ENCODE data around the gene FAM131C. TPM values are rescaled to one million over a fixed set of nuclear protein-coding genes. Genes with fewer than 3 reads are reported as not detected.

The FAM131C gene
- polyA plus RNA-seq, 1 donor (not counting 4 experiments of a cell fraction or from before 2014, with no cell fraction given) = 0.31 TPM

DNA sequence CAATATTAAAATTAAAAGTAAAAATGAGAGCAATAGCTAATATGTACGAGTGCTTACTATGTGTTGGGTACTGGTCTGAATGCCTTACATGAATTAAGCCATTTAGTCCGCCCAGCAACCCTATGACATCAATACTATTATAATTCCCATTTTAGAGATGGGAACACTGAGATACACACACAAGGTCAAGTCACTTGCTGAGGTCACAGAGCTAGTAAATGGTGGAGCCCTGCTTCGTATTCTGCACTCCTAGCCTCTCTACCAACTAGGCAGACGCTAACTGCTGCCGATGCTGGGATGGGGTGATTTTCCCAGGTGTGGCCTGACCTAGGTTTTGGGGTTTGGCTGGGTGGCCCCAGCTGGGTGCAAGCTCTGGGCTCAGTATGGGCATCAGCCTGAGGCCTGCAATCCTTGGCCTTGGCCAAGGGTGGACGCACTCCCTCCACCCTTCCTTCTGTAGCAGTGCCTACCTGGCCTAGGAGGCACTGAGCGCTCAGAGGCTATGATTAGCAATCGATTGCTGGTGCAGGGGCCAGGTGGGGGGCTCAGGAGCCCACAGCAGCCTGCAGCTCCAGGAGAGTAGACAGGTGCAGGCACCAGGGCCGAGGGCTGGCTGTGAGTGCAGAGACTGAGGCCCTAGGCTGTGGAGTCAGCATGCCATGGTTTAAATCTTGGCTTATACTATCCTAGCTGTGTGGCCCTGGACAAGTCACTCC lies 2.7 kb downstream of the FAM131C start:
- DNase-seq (ENCODE audit: low read depth, low spot score) (no peak), FAIRE-seq (no peak)
- Histone ChIP-seq H3K4me2 (ENCODE audit: control insufficient read depth, extremely low read depth, insufficient read depth, low read depth, low read length) (no peak overlapping the region), H2AFZ (ENCODE audit: control insufficient read depth, low read length) (no peak overlapping the region), H3K4me3 (ENCODE audit: control insufficient read depth in 2 of 3, extremely low read depth in 1 of 3, insufficient read depth in 2 of 3, low read depth in 1 of 3, low read length in 3 of 3) (no peak overlapping the region), H3K27ac (ENCODE audit: control insufficient read depth, insufficient read depth, low read length) (no peak overlapping the region), H3K9me1 (ENCODE audit: control insufficient read depth, extremely low read depth, insufficient read depth, low read length) (no peaks in the 10 kb centered on the region), H3K9ac (ENCODE audit: control insufficient read depth, extremely low read depth, insufficient read depth, low read length) (no peak overlapping the region), H3K79me2 (ENCODE audit: control insufficient read depth, insufficient read depth, low read length) (no peaks in the 10 kb centered on the region), H3K36me3 (ENCODE audit: control insufficient read depth in 2 of 2, extremely low read depth in 1 of 2, insufficient read depth in 2 of 2, low read length in 2 of 2) (no peaks in the 10 kb centered on the region), H3K9me3 (ENCODE audit: control insufficient read depth, low read depth, low read length) (no peaks in the 10 kb centered on the region), H3K4me1 (ENCODE audit: control insufficient read depth, extremely low read depth, insufficient read depth, low read length) (peaks cover 16% of the 10 kb centered on the region), H4K20me1 (ENCODE audit: control insufficient read depth, extremely low read depth, insufficient read depth, low read length) (no peaks in the 10 kb centered on the region), H3K27me3 (ENCODE audit: control insufficient read depth, extremely low read depth, insufficient read depth, low read length) (peaks cover 17% of the 10 kb centered on the region)
- dilution Hi-C loops (cut with MboI; ENCODE audit: extremely low pct_ligation_motif_present, low sequenced_read_pairs) = no loop called here
- TF ChIP-seq, protein P1, sequence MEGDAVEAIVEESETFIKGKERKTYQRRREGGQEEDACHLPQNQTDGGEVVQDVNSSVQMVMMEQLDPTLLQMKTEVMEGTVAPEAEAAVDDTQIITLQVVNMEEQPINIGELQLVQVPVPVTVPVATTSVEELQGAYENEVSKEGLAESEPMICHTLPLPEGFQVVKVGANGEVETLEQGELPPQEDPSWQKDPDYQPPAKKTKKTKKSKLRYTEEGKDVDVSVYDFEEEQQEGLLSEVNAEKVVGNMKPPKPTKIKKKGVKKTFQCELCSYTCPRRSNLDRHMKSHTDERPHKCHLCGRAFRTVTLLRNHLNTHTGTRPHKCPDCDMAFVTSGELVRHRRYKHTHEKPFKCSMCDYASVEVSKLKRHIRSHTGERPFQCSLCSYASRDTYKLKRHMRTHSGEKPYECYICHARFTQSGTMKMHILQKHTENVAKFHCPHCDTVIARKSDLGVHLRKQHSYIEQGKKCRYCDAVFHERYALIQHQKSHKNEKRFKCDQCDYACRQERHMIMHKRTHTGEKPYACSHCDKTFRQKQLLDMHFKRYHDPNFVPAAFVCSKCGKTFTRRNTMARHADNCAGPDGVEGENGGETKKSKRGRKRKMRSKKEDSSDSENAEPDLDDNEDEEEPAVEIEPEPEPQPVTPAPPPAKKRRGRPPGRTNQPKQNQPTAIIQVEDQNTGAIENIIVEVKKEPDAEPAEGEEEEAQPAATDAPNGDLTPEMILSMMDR (optimal IDR thresholded peaks at IDR 0.05 in 1 of 3, IDR thresholded peaks at IDR 0.05 in 1 of 3, conservative IDR thresholded peaks at IDR 0.05 in 1 of 3; ENCODE audit: extremely low read depth in 1 of 3, insufficient read depth in 2 of 3, low read length in 3 of 3) = no peak
- no peak for TF ChIP-seq EZH2 (IDR thresholded peaks at IDR 0.05; ENCODE audit: low read length)

DNA sequence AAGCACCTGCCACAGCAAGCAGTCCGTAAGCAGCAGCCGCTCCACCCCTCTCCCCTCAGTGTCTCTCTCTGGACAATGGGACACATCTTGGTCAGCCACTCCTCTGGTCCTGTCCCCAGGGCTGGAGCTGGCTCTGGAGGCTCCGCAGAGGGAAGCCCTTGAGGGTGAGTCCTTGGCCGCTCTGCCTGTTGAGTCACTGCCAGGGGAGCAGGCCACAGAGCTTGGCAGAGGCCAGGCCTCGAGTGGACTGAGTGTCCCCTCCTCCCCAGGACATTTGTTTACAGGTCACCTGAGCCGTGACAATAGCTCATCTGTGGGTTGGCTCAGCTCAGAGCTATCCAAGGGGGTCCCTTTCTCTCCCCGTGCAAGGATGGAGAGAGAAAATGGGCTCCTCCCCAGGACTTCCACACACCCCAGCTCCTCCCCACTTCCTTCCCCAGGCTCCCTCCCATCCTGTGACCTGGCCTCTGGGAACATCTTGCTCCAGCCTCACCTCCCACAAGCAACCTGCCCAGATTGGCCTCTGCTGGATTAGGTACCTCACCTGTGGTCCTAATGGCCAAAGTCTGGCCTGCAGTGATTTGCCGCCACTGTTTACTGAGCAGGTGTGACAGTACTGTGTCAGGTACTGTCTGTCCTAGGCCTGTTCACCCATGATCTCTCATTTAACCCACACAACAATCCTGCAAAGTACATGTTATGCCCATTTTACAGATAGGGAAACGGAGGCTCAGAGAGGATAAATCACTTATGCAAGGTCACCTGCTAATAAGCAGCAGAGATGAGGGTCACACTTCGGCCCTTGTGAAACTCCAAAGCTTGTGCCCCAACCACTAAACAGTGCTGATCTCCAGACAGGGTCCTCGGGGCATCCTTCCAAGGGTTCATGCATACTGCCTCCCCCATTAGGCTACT lies 4.8 kb downstream of the FAM131C start:
- Histone ChIP-seq H3K4me1 (ENCODE audit: control insufficient read depth, extremely low read depth, insufficient read depth, low read length) (peaks cover 2% of the 10 kb centered on the region), H3K36me3 (ENCODE audit: control insufficient read depth in 2 of 2, extremely low read depth in 1 of 2, insufficient read depth in 2 of 2, low read length in 2 of 2) (no peaks in the 10 kb centered on the region), H2AFZ (ENCODE audit: control insufficient read depth, low read length) (no peak overlapping the region), H3K4me2 (ENCODE audit: control insufficient read depth, extremely low read depth, insufficient read depth, low read depth, low read length) (no peak overlapping the region), H3K27me3 (ENCODE audit: control insufficient read depth, extremely low read depth, insufficient read depth, low read length) (peaks cover 17% of the 10 kb centered on the region), H3K9me1 (ENCODE audit: control insufficient read depth, extremely low read depth, insufficient read depth, low read length) (no peaks in the 10 kb centered on the region), H3K27ac (ENCODE audit: control insufficient read depth, insufficient read depth, low read length) (no peak overlapping the region), H3K79me2 (ENCODE audit: control insufficient read depth, insufficient read depth, low read length) (no peaks in the 10 kb centered on the region), H3K9ac (ENCODE audit: control insufficient read depth, extremely low read depth, insufficient read depth, low read length) (no peak overlapping the region), H4K20me1 (ENCODE audit: control insufficient read depth, extremely low read depth, insufficient read depth, low read length) (no peaks in the 10 kb centered on the region), H3K4me3 (ENCODE audit: control insufficient read depth in 2 of 3, extremely low read depth in 1 of 3, insufficient read depth in 2 of 3, low read depth in 1 of 3, low read length in 3 of 3) (no peak overlapping the region), H3K9me3 (ENCODE audit: control insufficient read depth, low read depth, low read length) (no peaks in the 10 kb centered on the region)
- DNase-seq (ENCODE audit: low read depth, low spot score) (no peak), FAIRE-seq (no peak)
- dilution Hi-C loops (cut with MboI; ENCODE audit: extremely low pct_ligation_motif_present, low sequenced_read_pairs) = no loop called here
- no peak for TF ChIP-seq EZH2 (IDR thresholded peaks at IDR 0.05; ENCODE audit: low read length)
- TF ChIP-seq, protein P1 (optimal IDR thresholded peaks at IDR 0.05 in 1 of 3, IDR thresholded peaks at IDR 0.05 in 1 of 3, conservative IDR thresholded peaks at IDR 0.05 in 1 of 3; ENCODE audit: extremely low read depth in 1 of 3, insufficient read depth in 2 of 3, low read length in 3 of 3) = no peak
